Hepatocyte (in vitro differentiated cells): ENCODE results near the gene ARIH1. TPM values are rescaled to one million over a fixed set of nuclear protein-coding genes. Genes with fewer than 3 reads are reported as not detected.

Experiments
- DNase-seq: peaks from one replicate; pipeline ENCODE4 v3.0.0-alpha.2; 2016; ENCODE audit warnings: low spot score
- H2AFZ ChIP-seq: fragments of 200-600 bp; sonication (generic); 2 replicates; pipeline ENCODE4 v1.6.0; 2016; ENCODE audit warnings: antibody characterized with exemption, mild to moderate bottlenecking
- H3K27ac ChIP-seq: fragments of 200-600 bp; sonication (generic); 2 replicates; pipeline ENCODE4 v1.5.1; 2016; ENCODE audit warnings: mild to moderate bottlenecking
- H3K27me3 ChIP-seq: fragments of 200-600 bp; sonication (generic); 2 replicates; pipeline ENCODE4 v1.6.1; 2016
- H3K36me3 ChIP-seq: fragments of 200-600 bp; sonication (generic); replicated peaks from 2 replicates; pipeline ENCODE4 v1.5.1; 2016; ENCODE audit warnings: low read depth; ENCODE audit not compliant: insufficient read depth
- H3K4me1 ChIP-seq: fragments of 200-600 bp; sonication (generic); 2 replicates; pipeline ENCODE4 v1.5.1; 2016; ENCODE audit warnings: mild to moderate bottlenecking, moderate library complexity; ENCODE audit not compliant: insufficient read depth
- H3K4me2 ChIP-seq: fragments of 200-600 bp; sonication (generic); 2 replicates; pipeline ENCODE4 v1.6.0; 2016
- H3K4me3 ChIP-seq: fragments of 200-600 bp; sonication (generic); 2 replicates; pipeline ENCODE4 v1.5.1; 2016; ENCODE audit warnings: mild to moderate bottlenecking
- H3K79me2 ChIP-seq: fragments of 200-600 bp; sonication (generic); 2 replicates; pipeline ENCODE4 v1.6.0; 2017; ENCODE audit warnings: mild to moderate bottlenecking
- H3K9me2 ChIP-seq: fragments of 200-600 bp; sonication (generic); replicated peaks from 2 replicates; pipeline ENCODE4 v1.6.0; 2017; ENCODE audit warnings: mild to moderate bottlenecking; ENCODE audit not compliant: insufficient read depth
- H3K9me3 ChIP-seq: fragments of 200-600 bp; sonication (generic); 2 replicates; pipeline ENCODE4 v1.5.1; 2016; ENCODE audit warnings: low read depth, mild to moderate bottlenecking
- H4K20me1 ChIP-seq: fragments of 200-600 bp; sonication (generic); 2 replicates; pipeline ENCODE4 v1.6.0; 2016; ENCODE audit warnings: mild to moderate bottlenecking; ENCODE audit not compliant: insufficient read depth, poor library complexity, severe bottlenecking
- CTCF ChIP-seq: fragments of 200-600 bp; sonication (generic); IDR thresholded peaks from 2 replicates; pipeline ENCODE4 v1.5.1; 2016; ENCODE audit warnings: antibody characterized with exemption, mild to moderate bottlenecking; ENCODE audit not compliant: poor library complexity
- EZH2 ChIP-seq: fragments of 200-600 bp; sonication (generic); IDR thresholded peaks from 2 replicates; pipeline ENCODE4 v1.6.1; 2016; ENCODE audit warnings: antibody characterized with exemption, mild to moderate bottlenecking, borderline replicate concordance
- EZH2phosphoT487 ChIP-seq: fragments of 200-600 bp; sonication (generic); IDR thresholded peaks from one replicate; pipeline ENCODE4 v1.6.1; 2018; ENCODE audit warnings: antibody characterized with exemption, mild to moderate bottlenecking, low read depth, moderate library complexity; ENCODE audit not compliant: unreplicated experiment, severe bottlenecking
- WGBS: methylation state at CpG from one replicate; pipeline ENCODE4 v1.1.6; 2016; ENCODE audit warnings: low lambda C conversion rate; ENCODE audit errors: missing lambda C conversion rate; 5-methylcytosine and 5-hydroxymethylcytosine counted together
- polyA plus RNA-seq: library from polyadenylated mRNA; unstranded; fragments of >200 nt; fragmentation: Nextera tagmentation; extraction: Ambion mirVana; gene quantifications from 2 replicates; pipeline ENCODE4 v1.2.1, GENCODE V29; 2016
- total RNA-seq: library from RNA; depleted of rRNA; stranded (reverse); fragments of >200 nt; gene quantifications from 2 replicates; pipeline ENCODE4 v1.2.3, GENCODE V29; 2014

Gene ARIH1
- total and polyA plus RNA-seq, 2 experiments from 2014 or later, result 61.6 to 76.3 TPM

DNA sequence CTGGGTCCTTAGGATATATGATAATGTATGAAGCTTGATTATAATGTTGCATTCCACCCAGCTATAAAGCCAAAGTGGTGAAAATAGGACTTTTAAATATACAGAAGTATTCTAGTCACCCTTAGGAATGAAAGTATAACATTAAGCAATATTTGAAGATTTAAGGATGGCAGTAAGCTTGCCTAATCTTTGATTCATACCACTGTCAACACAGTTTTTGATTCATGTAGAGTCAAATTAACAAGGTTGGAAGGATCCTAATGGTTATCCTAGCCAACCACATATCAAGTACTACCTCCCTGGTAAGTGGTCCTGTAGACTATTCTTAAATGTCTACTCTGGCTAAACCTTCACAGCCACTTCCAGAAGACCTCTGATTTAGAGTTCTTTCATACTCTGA lies 18.6 kb downstream of the ARIH1 start:
- Histone ChIP-seq H3K4me2 (no peak overlapping the region), H4K20me1 (peaks cover 100% of the 10 kb centered on the region), H3K4me3 (no peak overlapping the region)

DNA sequence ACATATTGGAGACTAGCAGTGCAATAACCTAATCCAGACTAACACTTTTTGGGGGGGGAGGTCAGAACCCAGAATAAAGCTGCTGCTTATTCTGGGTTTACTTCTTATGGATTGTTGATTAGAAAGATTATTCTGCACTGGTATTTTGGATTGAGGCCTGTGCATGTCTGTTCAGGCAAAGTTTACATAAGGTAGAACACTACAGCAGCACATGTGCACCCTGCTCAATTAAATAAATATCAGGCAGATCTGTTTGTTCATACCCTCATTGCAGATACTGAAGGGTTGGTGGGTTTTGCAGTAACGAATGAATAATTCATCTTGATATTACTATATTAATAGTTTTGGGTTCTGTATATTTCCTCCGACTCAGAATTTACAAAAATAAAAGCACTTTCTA lies 19.1 kb downstream of the ARIH1 start:
- WGBS, result 94% methylated on average over 2 of the region's 2 CpGs
- H3K27ac ChIP-seq, result no peak overlapping the region
- no peaks in the 10 kb centered on the region for H3K36me3 ChIP-seq
- H3K4me3 ChIP-seq, result no peak overlapping the region
- H3K9me2 ChIP-seq, result no peaks in the 10 kb centered on the region
- no peaks in the 10 kb centered on the region for H3K9me3 ChIP-seq
- no peak overlapping the region for H2AFZ ChIP-seq
- peaks cover 100% of the 10 kb centered on the region for H4K20me1 ChIP-seq
- peaks cover 100% of the 10 kb centered on the region for H3K79me2 ChIP-seq
- no peaks in the 10 kb centered on the region for H3K27me3 ChIP-seq
- DNase-seq, result no peak
- H3K4me2 ChIP-seq, result no peak overlapping the region
- H3K4me1 ChIP-seq, result peaks cover 5% of the 10 kb centered on the region
- TF ChIP-seq CTCF (no peak), EZH2phosphoT487 (no peak), EZH2 (no peak)

More for the DNA sequence above, 18.6 kb downstream of the ARIH1 start:
- Histone ChIP-seq H3K9me3 (no peaks in the 10 kb centered on the region), H2AFZ (no peak overlapping the region), H3K79me2 (peaks cover 100% of the 10 kb centered on the region), H3K27ac (no peak overlapping the region), H3K4me1 (peaks cover 5% of the 10 kb centered on the region), H3K9me2 (no peaks in the 10 kb centered on the region), H3K27me3 (no peaks in the 10 kb centered on the region), H3K36me3 (no peaks in the 10 kb centered on the region)
- TF ChIP-seq CTCF (no peak), EZH2phosphoT487 (no peak), EZH2 (no peak)
- no peak for DNase-seq

- no peaks in the 10 kb centered on the region for H3K27me3 ChIP-seq
- peaks cover 5% of the 10 kb centered on the region for H3K4me1 ChIP-seq
- no peak for TF ChIP-seq CTCF
- TF ChIP-seq EZH2phosphoT487, result no peak
- no peak for TF ChIP-seq EZH2
- H3K9me3 ChIP-seq, result no peaks in the 10 kb centered on the region
- H3K9me2 ChIP-seq, result no peaks in the 10 kb centered on the region
- DNase-seq, result no peak
- no peak overlapping the region for H2AFZ ChIP-seq
- peaks cover 100% of the 10 kb centered on the region for H3K79me2 ChIP-seq
- H4K20me1 ChIP-seq, result peaks cover 99% of the 10 kb centered on the region
- H3K27ac ChIP-seq, result no peak overlapping the region
- no peak overlapping the region for H3K4me3 ChIP-seq
- no peaks in the 10 kb centered on the region for H3K36me3 ChIP-seq
- H3K4me2 ChIP-seq, result no peak overlapping the region
- 94% methylated on average over 3 of the region's 3 CpGs for WGBS
These were observed 20.9 kb downstream of the ARIH1 start for GRCh38 chr15:72495007-72495406.

DNA sequence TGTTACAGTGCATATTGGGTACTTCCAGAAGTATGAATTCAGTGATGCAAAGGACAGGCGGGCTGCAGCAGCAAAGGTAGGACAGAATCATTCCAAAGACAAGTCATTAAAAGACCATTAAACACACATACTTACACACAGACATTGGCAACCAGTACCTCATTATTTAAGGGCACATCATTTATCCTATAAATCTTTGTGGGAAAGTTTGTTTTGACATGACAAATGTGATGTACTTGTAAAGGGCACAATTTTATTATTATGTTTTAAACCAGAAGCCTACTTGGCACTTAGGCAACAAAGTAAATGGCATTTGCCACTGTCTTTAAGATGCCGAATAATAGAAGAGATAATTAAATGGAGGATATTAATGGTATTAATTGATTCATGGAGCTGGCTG lies 22.7 kb downstream of the ARIH1 start:
- Histone ChIP-seq H3K4me2 (no peak overlapping the region), H3K9me2 (no peaks in the 10 kb centered on the region), H4K20me1 (peaks cover 97% of the 10 kb centered on the region), H3K27me3 (no peaks in the 10 kb centered on the region), H2AFZ (no peak overlapping the region), H3K36me3 (no peaks in the 10 kb centered on the region), H3K4me1 (peaks cover 2% of the 10 kb centered on the region), H3K27ac (no peak overlapping the region), H3K79me2 (peaks cover 100% of the 10 kb centered on the region), H3K4me3 (no peak overlapping the region), H3K9me3 (no peaks in the 10 kb centered on the region)
- 97% methylated on average over 2 of the region's 2 CpGs for WGBS
- TF ChIP-seq EZH2, result no peak
- TF ChIP-seq EZH2phosphoT487, result no peak
- TF ChIP-seq CTCF, result no peak
- DNase-seq, result no peak
